GM20000 (cell line): ENCODE measurements around the gene RFC5.
A peak's percentile ranks its signal among the peaks of the same experiment; 100 is the strongest.

Experiments used
- DNase-seq: peaks from one replicate; pipeline ENCODE4 v3.0.0; 2012; ENCODE audit warnings: low spot score
- CTCF ChIP-seq: IDR thresholded peaks from 2 replicates; pipeline ENCODE4 v1.5.1; 2012; ENCODE audit warnings: mild to moderate bottlenecking, control low read depth; ENCODE audit errors: extremely low read depth, missing control alignments

RFC5 gene

GRCh38 chr12:118053071-118053985 lies 36.8 kb downstream of the RFC5 start:
- DNase-seq = no peak
- no peak for TF ChIP-seq CTCF

- peak; percentile 62 for DNase-seq
- peak; percentile 39 for TF ChIP-seq CTCF
These were observed 38.6 kb downstream of the RFC5 start for GRCh38 chr12:118055144-118055557.

DNA sequence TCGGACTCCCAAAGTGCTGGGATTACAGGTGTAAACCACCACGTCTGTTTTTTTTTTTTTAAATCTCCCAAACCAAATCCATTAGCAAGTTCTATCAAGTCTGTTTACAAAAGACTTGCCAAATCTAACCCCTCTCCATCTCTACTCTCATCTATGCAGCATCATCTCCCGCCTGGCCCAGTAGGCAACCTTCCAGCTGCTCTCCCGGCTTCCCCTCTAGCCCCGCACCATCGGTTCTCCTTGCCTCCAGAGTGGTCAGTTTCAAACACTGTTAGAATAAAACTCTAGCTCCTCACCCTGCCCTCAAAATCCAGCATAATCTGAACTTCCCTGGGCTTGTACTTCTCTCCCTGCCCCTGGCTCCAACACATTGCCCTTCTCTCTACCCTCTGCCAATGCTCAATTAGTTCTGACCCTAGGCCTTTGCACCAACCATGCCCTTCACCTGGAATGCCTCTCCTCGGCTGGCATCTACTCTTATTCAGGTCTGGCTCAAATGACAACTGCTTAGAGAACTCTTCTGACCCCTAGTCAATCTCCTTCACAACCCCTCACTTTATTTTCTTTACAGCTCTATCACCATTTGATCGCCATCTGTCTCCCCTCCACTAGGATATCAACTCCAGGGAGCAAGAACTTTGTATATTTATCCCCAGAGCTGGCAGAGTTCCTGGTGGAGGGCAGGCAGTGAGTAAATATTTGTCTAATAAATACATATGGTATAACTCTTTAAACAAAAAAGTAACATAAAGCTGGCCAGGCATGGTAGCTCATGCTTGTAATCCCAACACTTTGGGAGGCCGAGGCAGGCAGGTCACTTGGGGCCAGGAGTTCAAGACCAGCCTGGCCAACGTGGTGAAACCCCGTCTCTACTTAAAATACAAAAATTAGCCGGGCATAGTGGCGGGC lies 39.6 kb downstream of the RFC5 start:
- TF ChIP-seq CTCF = no peak
- no peak for DNase-seq

DNA sequence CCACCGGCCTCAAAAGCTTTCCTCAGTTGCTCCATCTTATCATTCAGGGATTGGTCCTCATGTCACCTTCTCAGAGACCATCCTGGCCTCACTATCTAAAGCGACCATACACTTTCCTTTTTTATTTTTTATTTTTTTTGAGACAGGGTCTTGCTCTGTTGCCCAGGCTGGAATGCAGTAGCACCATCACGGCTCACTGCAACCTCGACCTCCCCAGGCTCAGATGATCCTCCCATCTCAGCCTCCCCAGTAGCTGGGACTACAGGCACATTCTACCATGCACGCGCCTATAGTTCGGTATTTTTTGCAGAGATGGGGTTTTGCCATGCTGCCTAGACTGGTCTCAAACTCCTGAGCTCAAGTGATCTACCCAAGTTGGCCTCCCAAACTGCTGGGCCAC lies 41.7 kb downstream of the RFC5 start:
- DNase-seq = no peak
- no peak for TF ChIP-seq CTCF

- DNase-seq = no peak
- TF ChIP-seq CTCF = no peak
These were observed 42.4 kb downstream of the RFC5 start for GRCh38 chr12:118058881-118059280.

DNA sequence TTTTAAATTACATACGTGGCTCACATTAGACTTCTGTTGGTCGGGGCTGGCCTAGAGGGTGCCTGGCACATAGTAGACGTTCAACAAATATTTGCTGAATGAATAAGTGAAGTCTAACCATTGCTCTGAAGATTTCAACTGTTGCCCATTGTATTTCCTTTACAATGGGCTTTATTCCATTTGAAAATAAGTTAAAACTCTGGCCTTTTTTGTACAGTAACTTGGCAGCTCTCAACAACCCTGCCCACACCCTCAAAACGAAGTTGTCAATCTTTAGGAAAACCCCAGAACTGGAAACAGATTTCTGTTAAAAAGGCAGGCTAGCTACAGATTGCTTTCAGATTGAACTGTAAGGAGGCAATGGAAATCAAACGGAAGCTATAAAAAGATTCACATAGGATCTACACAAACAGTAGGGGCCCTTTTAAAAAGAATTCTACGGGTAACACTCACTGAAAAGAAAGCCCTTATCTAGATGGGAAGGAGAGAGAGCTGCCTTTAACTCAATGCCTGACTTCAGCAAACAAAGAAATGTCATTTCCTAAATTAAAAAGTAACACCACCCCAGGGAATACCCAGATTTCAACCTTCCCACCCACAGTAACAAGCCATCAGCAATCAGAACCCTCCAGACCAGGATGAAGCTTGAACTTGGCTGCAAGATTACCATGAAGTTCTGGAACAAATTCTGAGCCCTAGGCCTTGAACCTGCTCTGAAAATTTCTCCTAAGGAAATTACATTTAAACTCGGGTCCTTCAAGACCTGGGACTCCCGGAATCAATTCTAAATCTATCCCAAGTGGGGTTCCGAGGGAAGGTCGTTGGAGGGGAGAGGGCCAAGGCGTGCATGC lies 43.1 kb downstream of the RFC5 start:
- no peak for TF ChIP-seq CTCF
- DNase-seq = peak; percentile 25
